GM21423 (cell line): Measurements from ENCODE around the gene CACNA1A.
"Not testable (repeated sequence)": the region's sequence is repeated elsewhere in the genome, so short reads cannot be mapped to it uniquely, and the experiment has no call there.

Source experiments
- ATAC-seq: cut with Tn5 transposase; IDR thresholded peaks from one replicate; pipeline ENCODE4 v1.9.1; 2021; ENCODE audit warnings: mild to moderate bottlenecking, moderate library complexity; ENCODE audit not compliant: unreplicated experiment

CACNA1A gene

DNA sequence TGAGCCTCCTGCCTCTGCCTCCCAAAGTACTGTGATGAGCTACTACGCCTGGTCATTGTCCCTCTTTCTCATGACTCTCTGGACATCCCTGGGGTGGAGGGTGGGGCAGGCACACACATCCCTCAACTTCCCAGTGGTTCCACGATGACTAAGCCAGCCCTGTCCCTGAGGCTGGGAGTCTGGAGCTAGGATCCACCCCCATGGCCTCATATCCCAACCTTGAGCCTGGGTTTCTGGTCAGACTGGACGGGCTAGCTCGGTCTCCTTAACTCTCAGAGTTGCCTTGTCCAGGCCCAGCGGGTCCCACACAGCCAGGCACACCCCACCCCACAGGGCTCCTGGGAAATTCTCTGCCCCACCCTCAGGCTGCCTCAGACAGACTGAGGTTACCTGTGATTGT is 336.5 kb downstream of the CACNA1A start:
- no peak for ATAC-seq

DNA sequence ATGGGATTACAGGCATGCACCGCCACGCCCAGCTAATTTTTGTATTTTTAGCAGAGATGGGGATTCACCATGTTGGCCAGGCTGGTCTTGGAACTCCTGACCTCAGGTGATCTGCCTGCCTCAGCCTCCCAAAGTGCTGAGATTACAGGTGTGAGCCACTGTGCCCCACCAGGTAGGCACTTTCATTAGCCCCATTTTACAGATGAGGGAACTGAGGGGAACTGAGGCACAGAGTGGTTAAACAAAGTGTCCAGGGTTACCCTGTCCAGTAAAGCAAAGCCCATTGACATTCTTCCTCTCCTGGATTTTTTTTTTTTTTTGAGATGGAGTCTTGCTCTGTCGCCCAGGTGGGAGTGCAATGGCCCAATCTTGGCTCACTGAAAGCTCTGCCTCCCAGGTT is 340.1 kb downstream of the CACNA1A start:
- ATAC-seq: not testable (repeated sequence)

DNA sequence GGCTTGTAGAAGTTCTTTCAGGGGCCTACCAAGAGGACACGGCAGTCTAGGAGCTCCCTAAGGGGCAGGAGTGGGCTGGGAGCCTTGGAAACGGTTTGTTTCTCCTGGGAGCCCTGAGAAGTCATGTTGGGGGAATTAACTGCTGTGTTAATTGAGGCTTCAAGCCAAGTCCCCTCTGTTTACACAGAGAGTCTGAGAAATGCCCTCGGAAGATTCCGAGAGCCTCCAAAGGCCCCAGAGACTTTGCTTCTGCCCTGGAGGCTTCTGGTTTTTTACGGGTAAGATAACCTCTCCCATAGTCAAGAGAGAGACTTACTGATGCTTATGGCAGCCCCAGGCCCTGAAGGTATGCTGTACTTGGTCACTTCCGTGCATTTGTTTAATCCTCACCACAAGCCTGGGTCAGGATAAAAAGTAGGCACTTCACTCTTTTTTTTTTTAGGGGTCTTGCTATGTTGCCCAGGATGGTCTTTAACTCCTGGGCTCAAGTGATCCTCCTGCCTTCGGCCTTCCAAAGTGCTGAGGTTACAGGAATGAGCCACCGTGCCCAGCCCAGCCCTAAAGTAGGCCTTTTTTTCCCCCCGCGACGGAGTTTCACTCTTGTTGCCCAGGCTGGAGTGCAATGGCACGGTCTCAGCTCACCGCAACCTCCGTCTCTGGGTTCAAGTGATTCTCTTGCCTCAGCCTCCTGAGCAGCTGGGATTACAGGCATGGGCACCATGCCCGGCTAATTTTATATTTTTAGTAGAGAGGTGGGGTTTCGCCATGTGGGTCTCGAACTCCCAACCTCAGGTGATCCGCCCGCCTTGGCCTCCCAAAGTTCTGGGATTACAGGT is 340.9 kb downstream of the CACNA1A start:
- ATAC-seq: no peak

DNA sequence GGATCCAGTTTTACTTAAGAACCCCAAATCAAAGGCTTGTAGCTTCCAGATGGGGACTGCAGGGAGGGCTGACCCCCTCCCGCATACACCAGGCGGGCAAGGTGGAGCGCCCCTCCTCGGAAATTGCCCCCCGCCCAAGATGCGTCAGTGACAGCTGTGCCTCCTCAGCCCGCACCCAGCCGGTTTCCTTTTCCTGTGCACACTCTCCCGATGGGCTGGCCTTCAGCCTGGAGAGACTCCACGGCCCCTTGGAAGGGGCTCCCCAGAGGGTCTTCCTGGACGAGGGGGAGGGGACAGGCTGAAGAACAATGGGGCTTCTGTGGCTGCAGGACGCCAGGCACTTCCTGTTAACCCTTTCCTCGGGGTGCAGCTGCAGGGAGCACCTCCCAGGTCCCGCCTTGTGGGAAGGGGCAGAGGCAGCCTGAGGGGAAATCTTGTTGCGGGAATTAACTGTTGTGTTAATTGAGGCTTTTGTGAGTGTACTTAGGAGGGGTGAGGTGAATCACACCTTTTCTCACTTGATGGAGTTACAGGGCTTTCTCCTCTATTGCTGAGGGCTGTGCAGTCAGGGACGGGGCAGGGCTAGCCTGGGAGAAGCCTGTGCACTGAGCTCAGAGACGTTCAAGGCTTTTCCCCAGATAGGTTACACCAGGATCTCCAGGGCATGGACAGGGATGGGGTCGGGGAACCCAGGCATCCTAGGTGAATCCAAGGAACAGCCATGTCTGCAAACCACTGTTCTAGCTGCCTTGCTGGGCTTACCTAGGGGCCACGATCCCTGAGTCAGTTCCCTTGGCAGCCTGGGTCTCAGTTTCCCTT is 341.7 kb downstream of the CACNA1A start:
- no peak for ATAC-seq

DNA sequence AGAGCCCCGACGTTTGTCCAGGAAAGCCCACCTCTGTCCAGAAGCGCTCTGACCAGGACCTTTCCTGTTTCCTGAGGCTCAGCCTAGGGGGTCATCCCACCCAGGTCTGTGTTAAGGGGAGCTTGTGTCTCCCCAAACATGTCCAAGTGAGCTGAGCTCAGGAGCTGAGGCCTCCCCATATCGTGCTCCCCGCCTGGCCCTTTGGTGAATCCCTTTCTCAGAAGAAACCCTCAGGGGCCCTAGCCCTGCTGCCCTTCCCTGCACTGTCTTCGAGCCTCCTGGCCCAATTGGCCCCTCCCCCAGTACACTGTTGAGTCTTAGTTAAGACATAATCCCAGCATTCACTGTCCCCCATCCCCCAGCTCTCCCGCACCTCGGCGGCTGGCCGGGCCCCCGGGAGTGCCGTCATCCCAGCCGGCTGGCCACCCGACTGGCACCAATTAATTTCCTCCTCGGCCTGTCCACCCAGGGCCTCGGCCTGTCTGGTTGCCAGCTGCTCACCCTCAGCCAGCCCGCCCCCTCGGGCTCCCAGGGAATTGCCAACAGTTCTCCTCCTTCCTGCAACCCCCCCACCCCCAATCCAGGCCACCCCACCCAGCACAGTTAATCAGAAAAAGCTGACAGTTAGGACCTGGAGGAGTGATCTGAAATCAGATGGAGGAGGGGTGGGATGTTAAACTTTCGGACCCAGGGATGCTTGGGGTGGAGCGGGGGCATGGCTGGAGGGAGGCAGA is 342.5 kb downstream of the CACNA1A start:
- no peak for ATAC-seq

DNA sequence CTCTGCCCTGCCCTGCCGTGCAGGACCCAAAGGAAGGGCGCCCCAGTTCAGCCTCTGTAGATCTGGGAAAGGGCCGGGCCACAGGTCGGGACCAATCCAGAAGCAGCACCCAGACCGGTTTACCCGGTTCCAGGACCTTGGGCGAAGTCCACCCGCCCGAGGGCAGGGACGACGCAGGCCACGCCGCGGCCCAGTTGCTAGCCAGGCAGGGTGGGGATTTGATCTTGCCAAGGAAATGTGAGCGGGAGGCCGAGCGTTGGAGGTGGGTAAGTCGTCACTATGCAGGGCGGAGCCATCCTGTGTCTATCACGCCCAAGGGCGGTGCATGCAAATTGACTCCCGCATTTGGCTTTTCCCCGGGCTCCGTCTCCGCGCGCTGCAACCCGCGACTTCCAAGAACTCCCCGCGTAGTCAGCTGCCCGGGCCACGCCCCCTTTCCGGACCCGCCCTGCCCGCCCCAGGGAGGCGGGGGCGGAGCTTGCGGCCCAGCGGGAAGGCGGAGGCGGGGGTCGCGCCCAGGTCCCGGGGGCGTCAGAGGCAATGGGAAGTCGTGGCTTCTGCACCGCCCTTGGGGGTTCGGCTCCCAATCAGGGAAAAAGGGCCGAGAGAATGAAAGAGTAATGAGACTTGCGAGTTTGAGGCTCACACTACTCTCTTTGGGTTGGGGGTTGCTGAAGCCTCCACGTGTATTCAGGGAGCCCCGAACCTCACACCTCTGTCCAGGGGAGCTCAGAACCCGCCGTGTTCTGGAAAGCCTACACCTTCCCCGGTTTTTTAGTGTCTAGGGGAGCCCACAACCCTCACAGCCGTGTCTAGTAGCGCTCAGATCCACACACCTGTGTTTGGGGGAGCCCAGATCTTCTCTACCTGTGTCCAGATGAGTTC is 343.3 kb downstream of the CACNA1A start:
- peak; percentile 48 for ATAC-seq

DNA sequence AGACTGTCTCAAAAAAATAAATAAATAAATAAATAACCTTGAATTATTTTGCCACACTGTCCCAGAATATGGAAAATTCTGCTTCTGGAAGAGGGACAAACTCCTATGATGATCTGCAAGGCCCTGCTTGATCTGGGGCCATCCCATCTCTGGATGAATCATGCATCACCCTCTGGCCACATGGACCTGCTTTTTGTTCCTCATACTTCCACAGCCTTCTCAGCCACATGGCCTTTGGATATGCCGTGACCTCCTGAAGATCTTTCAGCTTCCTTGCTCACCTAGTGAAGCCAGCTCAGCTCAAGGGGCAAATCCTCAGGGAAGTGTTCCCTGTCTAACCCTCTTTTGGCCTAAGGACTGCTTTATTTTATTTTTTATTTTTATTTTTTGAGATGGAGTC is 345.7 kb downstream of the CACNA1A start:
- ATAC-seq: no peak

DNA sequence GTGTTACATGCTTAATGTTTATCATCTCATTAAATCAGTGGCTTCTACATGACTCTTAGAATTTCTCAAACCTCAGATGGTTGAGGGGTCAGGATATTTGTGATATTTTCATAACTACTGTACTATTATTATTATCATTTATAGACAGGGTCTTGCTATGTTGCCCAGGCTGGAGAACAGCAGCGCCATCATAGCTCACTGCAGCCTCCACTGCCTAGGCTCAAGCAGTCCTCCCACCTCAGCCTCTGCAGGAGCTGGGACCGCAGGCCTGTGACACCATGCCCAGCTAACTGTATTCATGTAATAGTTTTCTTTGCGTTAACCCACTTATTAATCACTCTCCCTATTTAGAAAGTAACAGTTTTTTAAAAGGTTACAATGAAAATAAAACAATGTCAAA is 346.6 kb downstream of the CACNA1A start:
- no peak for ATAC-seq
